HG02763 (cell line): Measurements from ENCODE around the gene MYO10.
"Not testable (repeated sequence)": the region's sequence is repeated elsewhere in the genome, so short reads cannot be mapped to it uniquely, and the experiment has no call there.

Experiments used
- ATAC-seq: cut with Tn5 transposase; IDR thresholded peaks from one replicate; pipeline ENCODE4 v1.9.1; 2021; ENCODE audit warnings: mild to moderate bottlenecking, moderate library complexity; ENCODE audit not compliant: unreplicated experiment

MYO10 gene

GRCh38 chr5:16865151-16865550, 70.9 kb downstream of the MYO10 start:
- no peak for ATAC-seq

- no peak for ATAC-seq
Observed at GRCh38 chr5:16864631-16865131, 71.4 kb downstream of the MYO10 start.

GRCh38 chr5:16863469-16863946, 72.6 kb downstream of the MYO10 start:
- no peak for ATAC-seq

- ATAC-seq: no peak
Observed at GRCh38 chr5:16862777-16863176, 73.3 kb downstream of the MYO10 start.

- no peak for ATAC-seq
Observed at GRCh38 chr5:16859346-16859745, 76.7 kb downstream of the MYO10 start.

GRCh38 chr5:16858151-16858550, 77.9 kb downstream of the MYO10 start:
- no peak for ATAC-seq

- ATAC-seq: no peak
Observed at GRCh38 chr5:16857635-16858034, 78.5 kb downstream of the MYO10 start.

GRCh38 chr5:16856531-16856930, 79.6 kb downstream of the MYO10 start:
- ATAC-seq: no peak

- ATAC-seq: no peak
Observed at GRCh38 chr5:16855898-16856297, 80.2 kb downstream of the MYO10 start.

- ATAC-seq: no peak
Observed at GRCh38 chr5:16855485-16855884, 80.6 kb downstream of the MYO10 start.

GRCh38 chr5:16854351-16854750, 81.7 kb downstream of the MYO10 start:
- ATAC-seq: no peak

- no peak for ATAC-seq
Observed at GRCh38 chr5:16853518-16853917, 82.6 kb downstream of the MYO10 start.

- ATAC-seq: no peak
Observed at GRCh38 chr5:16852251-16853005, 83.7 kb downstream of the MYO10 start.

GRCh38 chr5:16849775-16850174, 86.3 kb downstream of the MYO10 start:
- ATAC-seq: no peak

GRCh38 chr5:16849181-16849580, 86.9 kb downstream of the MYO10 start:
- ATAC-seq: no peak

GRCh38 chr5:16844952-16845351, 91.1 kb downstream of the MYO10 start:
- no peak for ATAC-seq

- ATAC-seq: no peak
Observed at GRCh38 chr5:16842896-16843295, 93.2 kb downstream of the MYO10 start.

- no peak for ATAC-seq
Observed at GRCh38 chr5:16841416-16841815, 94.7 kb downstream of the MYO10 start.

GRCh38 chr5:16837305-16837704, 98.8 kb downstream of the MYO10 start:
- ATAC-seq: no peak

- ATAC-seq: no peak
Observed at GRCh38 chr5:16834029-16834428, 102.1 kb downstream of the MYO10 start.

GRCh38 chr5:16831326-16831725, 104.8 kb downstream of the MYO10 start:
- ATAC-seq: not testable (repeated sequence)

GRCh38 chr5:16827755-16828154, 108.3 kb downstream of the MYO10 start:
- no peak for ATAC-seq
